Prostate gland (tissue), 2 donors: ENCODE results near the gene LRRC59. TPM values are rescaled to one million over a fixed set of nuclear protein-coding genes. Genes with fewer than 3 reads are reported as not detected.

Experiments used
- DNase-seq: peaks from one replicate; pipeline ENCODE4 v3.0.0-alpha.2; 2019; ENCODE audit warnings: low spot score
- H3K27ac ChIP-seq, 2 donors: fragments of 200-600 bp; sonication (generic); 2 replicates each; pipeline ENCODE4 v1.5.1; 2017 to 2019
- H3K27me3 ChIP-seq: fragments of 200-600 bp; sonication (generic); replicated peaks from 2 replicates; pipeline ENCODE4 v1.5.1; 2019; ENCODE audit not compliant: insufficient read depth
- H3K36me3 ChIP-seq, 2 donors: fragments of 200-600 bp; sonication (generic); 1 replicate in 1 of 2; 2 replicates in 1 of 2; pipeline versions ENCODE4 v1.5.1 to v1.8.1; 2017 to 2019
- H3K4me1 ChIP-seq: fragments of 200-600 bp; sonication (generic); replicated peaks from 2 replicates; pipeline ENCODE4 v1.5.1; 2019
- H3K4me3 ChIP-seq, 2 donors: fragments of 200-600 bp; sonication (generic); 2 replicates each; pipeline ENCODE4 v1.5.1; 2017 to 2019
- H3K9me3 ChIP-seq: fragments of 200-600 bp; sonication (generic); 2 replicates; pipeline ENCODE4 v1.5.1; 2017
- POLR2A ChIP-seq: fragments of 450-650 bp; IDR thresholded peaks from one replicate; pipeline ENCODE4 v1.6.1; 2016; ENCODE audit warnings: antibody characterized with exemption, mild to moderate bottlenecking
- POLR2AphosphoS5 ChIP-seq: sonication (generic); formaldehyde crosslinking; IDR thresholded peaks from one replicate; pipeline ENCODE4 v1.6.1; 2017; ENCODE audit warnings: antibody characterized with exemption
- WGBS: methylation state at CpG from one replicate; pipeline ENCODE4 v1.1.5; 2018; 5-methylcytosine and 5-hydroxymethylcytosine counted together
- intact Hi-C: fragments of 100-400 bp; cut with DNase I; formaldehyde crosslinking; loops from one replicate; pipeline ENCODE4 v1.14.2; 2022
- total RNA-seq, 2 donors: library from RNA; depleted of rRNA; stranded (reverse); fragments of >200 nt; gene quantifications; one replicate each; pipeline ENCODE4 v1.1.0, GENCODE V29; 2016
- TF ChIP-seq, protein P1 (sequence below), 4 experiments: fragments of 200-600 bp in 2 of 4; fragments of 450-650 bp in 2 of 4; sonication (generic) in 2 of 4; IDR thresholded peaks; 1 replicate in 3 of 4; 2 replicates in 1 of 4; pipeline ENCODE4 v1.5.1; 2016 to 2019; ENCODE audit warnings: antibody characterized with exemption in 4 of 4, mild to moderate bottlenecking in 2 of 4, moderate library complexity in 2 of 4

Gene LRRC59
- total RNA-seq, 2 donors from 2014 or later, result 67.6 to 76.6 TPM

DNA sequence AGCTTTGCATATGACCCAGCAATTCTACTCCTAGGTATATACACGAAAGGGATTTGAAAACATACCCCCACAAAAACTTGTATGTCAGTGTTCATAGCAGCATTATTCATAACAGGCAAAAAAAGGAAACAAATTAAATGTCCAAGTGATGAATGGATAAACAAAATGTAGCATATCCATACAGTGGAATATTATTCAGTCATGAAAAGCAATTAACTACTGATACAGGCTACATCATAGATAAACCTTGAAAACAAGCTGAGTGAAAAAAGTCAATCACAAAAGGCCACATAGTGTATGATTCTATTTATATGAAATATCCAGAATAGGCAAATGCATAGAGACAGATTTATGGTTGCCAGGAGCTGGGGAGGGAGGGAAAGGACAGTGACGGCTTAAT lies 23.6 kb downstream of the LRRC59 start:
- intact Hi-C loops, result no loop called here
- TF ChIP-seq, protein P1, sequence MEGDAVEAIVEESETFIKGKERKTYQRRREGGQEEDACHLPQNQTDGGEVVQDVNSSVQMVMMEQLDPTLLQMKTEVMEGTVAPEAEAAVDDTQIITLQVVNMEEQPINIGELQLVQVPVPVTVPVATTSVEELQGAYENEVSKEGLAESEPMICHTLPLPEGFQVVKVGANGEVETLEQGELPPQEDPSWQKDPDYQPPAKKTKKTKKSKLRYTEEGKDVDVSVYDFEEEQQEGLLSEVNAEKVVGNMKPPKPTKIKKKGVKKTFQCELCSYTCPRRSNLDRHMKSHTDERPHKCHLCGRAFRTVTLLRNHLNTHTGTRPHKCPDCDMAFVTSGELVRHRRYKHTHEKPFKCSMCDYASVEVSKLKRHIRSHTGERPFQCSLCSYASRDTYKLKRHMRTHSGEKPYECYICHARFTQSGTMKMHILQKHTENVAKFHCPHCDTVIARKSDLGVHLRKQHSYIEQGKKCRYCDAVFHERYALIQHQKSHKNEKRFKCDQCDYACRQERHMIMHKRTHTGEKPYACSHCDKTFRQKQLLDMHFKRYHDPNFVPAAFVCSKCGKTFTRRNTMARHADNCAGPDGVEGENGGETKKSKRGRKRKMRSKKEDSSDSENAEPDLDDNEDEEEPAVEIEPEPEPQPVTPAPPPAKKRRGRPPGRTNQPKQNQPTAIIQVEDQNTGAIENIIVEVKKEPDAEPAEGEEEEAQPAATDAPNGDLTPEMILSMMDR (IDR thresholded peaks at IDR 0.05), result no peak
- no peak for TF ChIP-seq POLR2AphosphoS5
- no peak for TF ChIP-seq POLR2A
- Histone ChIP-seq H3K4me1 (no peaks in the 10 kb centered on the region), H3K27ac (no peak overlapping the region), H3K36me3 (peaks cover 11 to 14% of the 10 kb centered on the region in 2 donors), H3K4me3 (no peak overlapping the region), H3K9me3 (no peaks in the 10 kb centered on the region), H3K27me3 (no peaks in the 10 kb centered on the region)
- 86% methylated on average over 2 of the region's 2 CpGs for WGBS
- DNase-seq, result no peak

DNA sequence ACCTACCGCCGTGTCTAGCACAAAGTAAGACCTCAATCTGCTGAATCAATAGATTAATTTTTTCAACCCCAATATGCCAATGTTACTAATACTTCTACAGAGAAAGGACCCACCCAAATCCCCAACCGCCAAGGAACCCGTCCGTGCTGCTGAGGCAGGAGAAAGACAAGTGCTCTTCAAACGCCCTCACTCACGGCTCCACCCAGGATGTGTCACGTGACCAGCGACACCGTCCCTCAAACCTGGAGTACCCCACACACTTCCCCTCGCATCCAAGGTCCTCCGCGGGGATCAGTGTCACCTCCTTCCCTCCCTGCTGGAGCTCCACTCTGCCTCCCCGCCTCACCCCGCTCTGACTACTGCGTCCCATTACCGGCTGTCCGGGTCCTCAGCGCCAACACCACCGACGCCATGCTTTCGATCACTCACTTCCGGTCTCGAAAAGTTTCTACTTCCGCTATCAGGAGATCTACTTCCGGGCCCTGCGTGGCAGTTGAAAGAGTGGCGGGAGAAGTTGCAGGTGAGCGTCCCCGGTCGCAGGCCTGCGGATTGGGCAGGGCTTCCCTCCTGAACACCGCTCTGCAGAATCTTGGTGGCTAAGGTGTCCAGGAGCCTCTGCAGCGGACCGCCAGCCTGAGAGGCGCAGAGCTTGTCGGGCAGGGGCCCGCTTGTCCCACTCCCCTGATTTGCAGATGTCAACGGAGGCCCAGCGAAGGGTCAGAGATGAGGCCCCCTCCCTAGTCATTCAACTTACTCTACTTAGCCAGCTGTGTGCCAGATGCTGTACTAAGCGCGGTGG lies 24.4 kb downstream of the LRRC59 start, which contains the start of the genes EME1 and MRPL27:
EME1 (plus strand) TSS at position 472 of the 799 bp plus-strand sequence. CDS start 1,980 bp downstream, outside the sequence.
MRPL27 (minus strand) TSS at position 427 of the 799 bp plus-strand sequence; CDS start at position 413, 14 bp downstream.
- TF ChIP-seq POLR2A (peak; percentile 14), POLR2AphosphoS5 (peak; percentile 97)
- TF ChIP-seq, protein P1 (IDR thresholded peaks at IDR 0.05), result no peak
- Histone ChIP-seq H3K27me3 (no peaks in the 10 kb centered on the region), H3K9me3 (no peaks in the 10 kb centered on the region), H3K4me3 (peak within 1 kb of the TSS; percentile 71 to 85), H3K27ac (peak within 1 kb of the TSS; percentile 93 to 96), H3K4me1 (no peaks in the 10 kb centered on the region), H3K36me3 (peaks cover 14% of the 10 kb centered on the region in 2 donors)
- DNase-seq, result peak; percentile 80
- under 1% methylated on average over 42 of the region's 42 CpGs for WGBS
- intact Hi-C loops, result no loop called here

DNA sequence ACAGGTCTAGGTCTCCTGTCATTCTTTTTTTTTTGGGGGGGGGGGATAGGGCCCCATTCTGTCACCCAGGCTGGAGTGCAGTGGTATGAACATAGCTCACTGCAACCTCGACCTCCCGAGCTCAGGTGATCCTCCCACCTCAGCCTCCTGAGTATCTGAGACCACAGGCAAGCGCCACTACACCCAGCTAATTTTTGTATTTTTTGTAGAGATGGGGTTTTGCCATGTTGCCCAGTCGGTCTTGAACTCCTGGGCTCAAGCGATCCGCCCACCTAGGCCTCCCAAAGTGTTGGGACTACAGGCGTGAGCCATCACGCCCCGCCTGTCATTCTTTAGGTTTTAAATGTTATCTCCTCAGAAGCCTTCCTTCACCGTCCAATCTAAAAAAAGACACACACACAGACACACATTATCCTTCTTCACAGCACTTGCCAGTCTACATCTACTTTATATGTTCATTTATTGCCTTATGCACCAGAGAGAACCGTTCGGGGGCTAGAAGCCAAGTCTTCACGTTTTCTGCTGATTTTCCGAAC lies 25.0 kb downstream of the LRRC59 start:
- no peak for DNase-seq
- WGBS, result 15% methylated on average over 14 of the region's 14 CpGs
- Histone ChIP-seq H3K9me3 (no peaks in the 10 kb centered on the region), H3K27ac (peak overlapping the region; percentile 93 to 96), H3K4me1 (no peaks in the 10 kb centered on the region), H3K27me3 (no peaks in the 10 kb centered on the region), H3K4me3 (peak overlapping the region; percentile 71 to 85), H3K36me3 (peaks cover 14 to 21% of the 10 kb centered on the region in 2 donors)
- TF ChIP-seq POLR2AphosphoS5 (no peak), POLR2A (no peak)
- TF ChIP-seq, protein P1 (IDR thresholded peaks at IDR 0.05), result no peak
- intact Hi-C loops, result no loop called here

DNA sequence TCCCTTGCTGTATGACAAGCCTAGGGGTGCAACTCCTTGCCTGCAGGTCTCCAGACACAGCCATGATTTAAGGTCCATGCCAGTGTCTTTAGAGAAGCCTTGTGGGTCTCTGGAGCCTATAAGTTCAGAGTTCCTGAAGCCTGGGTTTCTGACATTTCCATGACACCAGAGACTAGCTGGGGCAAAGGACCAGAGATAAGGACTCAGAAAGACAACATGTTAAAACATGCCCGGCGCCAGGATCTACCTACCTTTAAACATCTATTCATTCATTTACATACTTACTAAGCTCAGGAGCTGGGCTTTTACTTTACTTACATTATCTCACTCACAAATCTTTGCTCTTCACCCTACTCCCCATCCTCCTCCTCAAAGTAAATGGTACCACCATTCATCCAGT lies 25.8 kb downstream of the LRRC59 start:
- Histone ChIP-seq H3K4me1 (no peaks in the 10 kb centered on the region), H3K27ac (no peak overlapping the region), H3K36me3 (peaks cover 14 to 29% of the 10 kb centered on the region in 2 donors), H3K9me3 (no peaks in the 10 kb centered on the region), H3K4me3 (no peak overlapping the region), H3K27me3 (no peaks in the 10 kb centered on the region)
- WGBS, result 75% methylated on average over 2 of the region's 2 CpGs
- intact Hi-C loops, result no loop called here
- DNase-seq, result no peak
- TF ChIP-seq POLR2AphosphoS5 (no peak), POLR2A (no peak)
- TF ChIP-seq, protein P1 (IDR thresholded peaks at IDR 0.05), result no peak
